Measurements from ENCODE around the gene PHOX2B.

PHOX2B gene

DNA sequence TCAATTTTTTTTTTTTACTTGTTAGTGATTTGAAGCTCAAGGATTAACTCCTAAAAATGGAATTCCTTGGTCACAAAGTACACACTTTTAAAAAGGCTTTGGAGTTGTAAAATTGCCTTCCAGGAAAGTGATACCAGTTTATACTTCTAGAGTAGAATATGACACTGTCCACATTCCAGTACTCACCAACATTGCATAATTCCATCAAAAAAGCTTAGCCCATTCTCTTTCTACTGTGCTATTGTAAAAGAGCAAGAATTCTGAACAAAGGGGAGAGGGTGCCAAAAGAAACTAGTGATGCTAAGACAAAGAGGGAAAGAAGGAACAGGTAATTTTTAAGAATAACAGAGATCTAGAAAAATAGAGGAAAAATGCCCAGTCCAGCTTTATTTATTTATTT is 10.4 kb upstream of the PHOX2B start:
- no peak overlapping the region for H3K4me3 Mint-ChIP-seq
- H3K27me3 Mint-ChIP-seq (ENCODE audit: low read depth, poor library complexity), result peaks cover 96% of the 10 kb centered on the region
- TF ChIP-seq, protein P1, sequence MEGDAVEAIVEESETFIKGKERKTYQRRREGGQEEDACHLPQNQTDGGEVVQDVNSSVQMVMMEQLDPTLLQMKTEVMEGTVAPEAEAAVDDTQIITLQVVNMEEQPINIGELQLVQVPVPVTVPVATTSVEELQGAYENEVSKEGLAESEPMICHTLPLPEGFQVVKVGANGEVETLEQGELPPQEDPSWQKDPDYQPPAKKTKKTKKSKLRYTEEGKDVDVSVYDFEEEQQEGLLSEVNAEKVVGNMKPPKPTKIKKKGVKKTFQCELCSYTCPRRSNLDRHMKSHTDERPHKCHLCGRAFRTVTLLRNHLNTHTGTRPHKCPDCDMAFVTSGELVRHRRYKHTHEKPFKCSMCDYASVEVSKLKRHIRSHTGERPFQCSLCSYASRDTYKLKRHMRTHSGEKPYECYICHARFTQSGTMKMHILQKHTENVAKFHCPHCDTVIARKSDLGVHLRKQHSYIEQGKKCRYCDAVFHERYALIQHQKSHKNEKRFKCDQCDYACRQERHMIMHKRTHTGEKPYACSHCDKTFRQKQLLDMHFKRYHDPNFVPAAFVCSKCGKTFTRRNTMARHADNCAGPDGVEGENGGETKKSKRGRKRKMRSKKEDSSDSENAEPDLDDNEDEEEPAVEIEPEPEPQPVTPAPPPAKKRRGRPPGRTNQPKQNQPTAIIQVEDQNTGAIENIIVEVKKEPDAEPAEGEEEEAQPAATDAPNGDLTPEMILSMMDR (IDR thresholded peaks at IDR 0.05), result no peak
- no peak overlapping the region for H3K27ac Mint-ChIP-seq
- H3K9me3 Mint-ChIP-seq, result peaks cover 3% of the 10 kb centered on the region
- no peaks in the 10 kb centered on the region for H3K4me1 Mint-ChIP-seq
- DNase-seq, result no peak
- no peaks in the 10 kb centered on the region for H3K36me3 Mint-ChIP-seq (ENCODE audit: low read depth)

DNA sequence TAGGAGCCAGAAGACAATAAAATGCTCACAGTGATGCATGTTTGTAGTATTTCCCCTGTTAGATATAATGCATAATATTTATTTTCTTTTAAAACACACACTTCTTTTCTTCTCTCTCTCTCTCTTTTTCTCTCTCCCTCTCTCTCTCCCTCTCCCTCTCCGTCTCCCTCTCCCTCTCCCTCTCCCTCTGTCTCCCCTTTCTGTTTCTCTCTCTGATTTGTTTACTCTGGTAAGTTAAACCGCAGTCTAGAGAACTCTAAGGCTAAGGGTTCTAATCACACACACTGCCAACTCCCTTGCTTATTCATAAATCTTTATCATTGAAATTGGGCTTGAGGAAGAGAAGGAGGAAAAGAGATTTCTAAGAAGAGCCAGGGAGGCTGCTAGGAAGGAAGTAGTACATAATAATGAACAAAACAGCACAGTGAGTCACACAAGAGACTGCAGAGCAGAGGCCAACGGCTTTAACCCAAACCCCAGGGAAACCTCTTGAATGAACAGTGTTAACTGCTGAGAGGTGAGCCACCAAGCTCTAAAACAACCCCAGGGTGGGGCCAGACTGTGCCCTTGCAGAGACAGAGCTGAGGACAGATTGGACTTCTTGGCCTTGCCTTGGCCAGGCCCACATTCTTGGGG is 9.1 kb upstream of the PHOX2B start:
- Mint-ChIP-seq H3K9me3 (peaks cover 3% of the 10 kb centered on the region), H3K27me3 (ENCODE audit: low read depth, poor library complexity) (peaks cover 96% of the 10 kb centered on the region)
- no peak for DNase-seq

DNA sequence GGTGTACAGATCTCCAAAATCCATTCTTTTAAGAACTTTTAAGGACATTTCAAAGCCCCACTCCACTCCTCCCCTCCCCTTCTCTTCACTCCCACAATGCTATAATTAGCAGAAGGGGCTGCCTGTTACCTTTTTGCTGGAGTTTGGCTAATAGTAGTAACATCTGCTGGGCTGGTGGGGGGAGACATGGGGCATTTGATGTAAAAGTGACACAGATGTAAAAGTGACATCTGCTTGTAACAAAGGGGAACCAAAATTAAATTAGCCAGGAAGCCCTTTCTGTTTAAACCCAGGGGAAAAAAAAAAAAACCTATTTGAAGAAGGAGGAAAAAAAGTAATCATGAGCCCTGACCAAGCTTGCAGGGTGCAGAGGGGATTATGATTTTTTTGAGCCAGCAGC is 5.4 kb upstream of the PHOX2B start:
- Mint-ChIP-seq H3K36me3 (ENCODE audit: low read depth) (no peaks in the 10 kb centered on the region), H3K4me1 (peaks cover 18% of the 10 kb centered on the region), H3K9me3 (peaks cover 3% of the 10 kb centered on the region), H3K27ac (no peak overlapping the region), H3K27me3 (ENCODE audit: low read depth, poor library complexity) (peaks cover 98% of the 10 kb centered on the region), H3K4me3 (no peak overlapping the region)
- TF ChIP-seq, protein P1 (IDR thresholded peaks at IDR 0.05), result no peak
- no peak for DNase-seq

More for the DNA sequence above, 9.1 kb upstream of the PHOX2B start:
- Mint-ChIP-seq H3K36me3 (ENCODE audit: low read depth) (no peaks in the 10 kb centered on the region), H3K4me3 (no peak overlapping the region), H3K4me1 (no peaks in the 10 kb centered on the region), H3K27ac (no peak overlapping the region)
- TF ChIP-seq, protein P1 (IDR thresholded peaks at IDR 0.05), result no peak

- Mint-ChIP-seq H3K9me3 (peaks cover 3% of the 10 kb centered on the region), H3K27me3 (ENCODE audit: low read depth, poor library complexity) (peaks cover 100% of the 10 kb centered on the region), H3K36me3 (ENCODE audit: low read depth) (no peaks in the 10 kb centered on the region), H3K4me3 (no peak overlapping the region), H3K4me1 (peaks cover 22% of the 10 kb centered on the region), H3K27ac (no peak overlapping the region)
- DNase-seq, result no peak
- TF ChIP-seq, protein P1 (IDR thresholded peaks at IDR 0.05), result no peak
Observed at GRCh38 chr4:41752081-41752836, 3.7 kb upstream of the PHOX2B start.

GRCh38 chr4:41751449-41752061 is 3.0 kb upstream of the PHOX2B start:
- Mint-ChIP-seq H3K9me3 (peaks cover 3% of the 10 kb centered on the region), H3K4me3 (peak overlapping the region; percentile 24), H3K27me3 (ENCODE audit: low read depth, poor library complexity) (peaks cover 100% of the 10 kb centered on the region), H3K4me1 (peaks cover 28% of the 10 kb centered on the region), H3K36me3 (ENCODE audit: low read depth) (no peaks in the 10 kb centered on the region), H3K27ac (no peak overlapping the region)
- TF ChIP-seq, protein P1 (IDR thresholded peaks at IDR 0.05), result peak; percentile 47
- peak; percentile 59 for DNase-seq

Measured in nephron progenitor cell (in vitro differentiated cells).